Progenitor cell of endocrine pancreas (in vitro differentiated cells): Measurements from ENCODE around the gene ZNF563. TPM values are rescaled to one million over a fixed set of nuclear protein-coding genes. Genes with fewer than 3 reads are reported as not detected.
"Not testable (repeated sequence)": the region's sequence is repeated elsewhere in the genome, so short reads cannot be mapped to it uniquely, and the experiment has no call there.

Experiments used
- DNase-seq: peaks from one replicate; pipeline ENCODE4 v3.0.0; 2021; ENCODE audit warnings: low spot score; ENCODE audit not compliant: unreplicated experiment
- H3K27ac Mint-ChIP-seq: 2 replicates; pipeline ENCODE4 v1.8.0; 2021; ENCODE audit warnings: mild to moderate bottlenecking, moderate library complexity, mixed read lengths
- H3K27me3 Mint-ChIP-seq: 2 replicates; pipeline ENCODE4 v1.8.0; 2021; ENCODE audit warnings: mixed read lengths
- H3K36me3 Mint-ChIP-seq: 2 replicates; pipeline ENCODE4 v1.8.0; 2022; ENCODE audit warnings: mixed read lengths; ENCODE audit not compliant: insufficient read depth
- H3K4me1 Mint-ChIP-seq: 2 replicates; pipeline ENCODE4 v1.8.0; 2021; ENCODE audit warnings: low read depth, mixed read lengths
- H3K4me3 Mint-ChIP-seq: 2 replicates; pipeline ENCODE4 v1.8.0; 2021; ENCODE audit warnings: low read depth, mild to moderate bottlenecking, moderate library complexity, mixed read lengths
- H3K9me3 Mint-ChIP-seq: 2 replicates; pipeline ENCODE4 v1.8.0; 2021; ENCODE audit warnings: low read depth, mixed read lengths
- CTCF ChIP-seq: fragments of 200-600 bp; sonication (generic); IDR thresholded peaks from one replicate; pipeline ENCODE4 v1.5.0; 2021; ENCODE audit warnings: antibody characterized with exemption, mild to moderate bottlenecking; ENCODE audit not compliant: unreplicated experiment
- total RNA-seq: library from RNA; stranded (reverse); gene quantifications from 2 replicates; pipeline ENCODE4 v1.2.1, GENCODE V29; 2021

ZNF563 gene
- total RNA-seq, 1 donor from 2014 or later = 2.0 TPM

GRCh38 chr19:12365236-12366162, 32.1 kb upstream of the ZNF563 start, which contains the start of gene ZNF442:
Gene ZNF442, minus strand, starts transcription at chr19:12365683. Its CDS starts 2,052 bp downstream, at chr19:12363631.
- peak within 1 kb of the TSS; percentile 98 for H3K27ac Mint-ChIP-seq
- H3K4me3 Mint-ChIP-seq = peak within 1 kb of the TSS; percentile 93
- TF ChIP-seq CTCF = peak; percentile 57
- peaks cover 14% of the 10 kb centered on the region for H3K36me3 Mint-ChIP-seq
- no peaks in the 10 kb centered on the region for H3K27me3 Mint-ChIP-seq
- peaks cover 11% of the 10 kb centered on the region for H3K4me1 Mint-ChIP-seq
- peak; percentile 82 for DNase-seq
- peaks cover 15% of the 10 kb centered on the region for H3K9me3 Mint-ChIP-seq

GRCh38 chr19:12364391-12365235, 31.2 kb upstream of the ZNF563 start:
- H3K27me3 Mint-ChIP-seq = no peaks in the 10 kb centered on the region
- H3K4me3 Mint-ChIP-seq = peak overlapping the region; percentile 93
- peaks cover 17% of the 10 kb centered on the region for H3K36me3 Mint-ChIP-seq
- peaks cover 15% of the 10 kb centered on the region for H3K9me3 Mint-ChIP-seq
- H3K27ac Mint-ChIP-seq = peak overlapping the region; percentile 98
- TF ChIP-seq CTCF = no peak
- H3K4me1 Mint-ChIP-seq = peaks cover 11% of the 10 kb centered on the region
- no peak for DNase-seq

GRCh38 chr19:12362236-12362635, 28.8 kb upstream of the ZNF563 start:
- Mint-ChIP-seq H3K36me3 (peaks cover 31% of the 10 kb centered on the region), H3K4me1 (peaks cover 11% of the 10 kb centered on the region), H3K9me3 (peaks cover 21% of the 10 kb centered on the region)
- H3K4me3 Mint-ChIP-seq, DNase-seq, H3K27me3 Mint-ChIP-seq, H3K27ac Mint-ChIP-seq: not testable (repeated sequence)

GRCh38 chr19:12353375-12353774, 19.9 kb upstream of the ZNF563 start:
- no peak for TF ChIP-seq CTCF
- H3K27me3 Mint-ChIP-seq = no peaks in the 10 kb centered on the region
- H3K9me3 Mint-ChIP-seq = peaks cover 54% of the 10 kb centered on the region
- H3K4me1 Mint-ChIP-seq = no peaks in the 10 kb centered on the region
- H3K36me3 Mint-ChIP-seq = peaks cover 64% of the 10 kb centered on the region
- H3K27ac Mint-ChIP-seq = no peak overlapping the region
- H3K4me3 Mint-ChIP-seq = no peak overlapping the region
- no peak for DNase-seq

GRCh38 chr19:12350890-12351197, 17.4 kb upstream of the ZNF563 start:
- DNase-seq = no peak
- no peak for TF ChIP-seq CTCF
- Mint-ChIP-seq H3K4me3 (no peak overlapping the region), H3K27ac (no peak overlapping the region), H3K27me3 (no peaks in the 10 kb centered on the region), H3K4me1 (no peaks in the 10 kb centered on the region), H3K9me3 (peaks cover 59% of the 10 kb centered on the region), H3K36me3 (peaks cover 63% of the 10 kb centered on the region)
